ENCODE data around the gene IL15.
"Not testable (repeated sequence)": the region's sequence is repeated elsewhere in the genome, so short reads cannot be mapped to it uniquely, and the experiment has no call there.

The IL15 gene

DNA sequence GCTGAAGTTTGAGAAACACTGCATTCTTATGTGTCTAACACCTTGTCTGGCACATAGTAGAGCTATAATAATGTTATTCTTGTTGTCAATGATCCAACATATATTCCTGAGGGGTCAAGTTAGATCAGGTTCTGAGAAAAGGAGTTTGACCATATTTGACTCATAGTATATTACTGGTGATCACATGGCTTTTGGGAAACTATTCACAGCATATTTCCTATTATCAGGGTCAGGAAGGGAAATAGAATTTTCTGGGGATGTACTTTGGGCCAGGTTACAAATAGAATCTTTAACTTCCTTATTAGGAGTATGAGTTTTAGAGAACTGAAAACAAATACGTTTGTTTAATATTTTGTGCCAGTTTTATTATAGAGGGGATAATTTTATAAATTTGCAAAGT is 11.6 kb downstream of the IL15 start:
- no peak for DNase-seq

DNA sequence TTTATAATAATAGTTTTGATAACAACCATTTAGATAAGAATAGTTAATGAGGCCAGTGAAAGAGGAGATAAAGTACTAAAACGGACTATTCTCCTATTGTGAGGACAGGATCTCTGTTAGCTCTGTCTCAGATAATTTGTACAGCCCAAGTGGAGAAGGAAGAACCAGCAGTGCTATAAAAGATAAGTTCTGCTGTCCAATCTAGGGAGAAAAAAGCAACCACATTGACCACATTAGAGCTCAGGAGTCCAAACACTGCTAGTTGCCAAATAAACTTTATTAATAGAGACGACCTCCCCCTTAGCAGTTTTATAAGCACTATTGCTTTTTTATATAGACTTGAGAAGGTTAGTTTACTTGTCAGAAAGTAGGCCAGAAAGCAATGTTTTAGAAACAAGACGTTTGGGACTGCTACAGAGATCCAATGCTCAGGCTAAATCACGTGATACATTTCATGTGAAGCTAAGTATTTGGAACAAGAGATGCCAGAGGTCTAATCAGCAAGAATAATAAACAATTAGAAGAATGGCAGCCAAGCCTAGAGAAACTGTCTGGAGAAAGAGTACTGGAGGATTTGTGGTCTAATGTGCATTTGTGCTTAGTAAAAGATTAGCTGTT is 15.9 kb downstream of the IL15 start:
- no peak for DNase-seq

DNA sequence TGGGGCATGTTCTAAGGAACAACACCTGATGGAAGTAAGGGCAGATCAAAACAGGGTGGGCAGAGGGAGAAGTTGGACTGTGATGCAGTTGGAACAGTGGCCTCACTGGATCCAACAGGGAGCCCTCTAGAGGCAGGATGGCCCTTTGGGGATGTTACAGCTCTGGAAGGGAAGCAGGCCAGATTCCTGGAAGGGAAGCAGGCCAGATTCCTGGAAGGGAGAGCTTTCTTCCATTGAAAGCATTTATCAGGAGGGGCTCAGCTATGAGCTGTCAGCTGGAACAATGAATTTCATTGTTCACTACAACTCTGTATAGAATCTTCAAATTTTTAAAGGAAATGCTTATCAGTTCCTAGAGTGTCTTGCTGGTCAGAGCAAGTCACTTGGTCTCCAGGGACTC is 17.7 kb downstream of the IL15 start:
- no peak for DNase-seq

DNA sequence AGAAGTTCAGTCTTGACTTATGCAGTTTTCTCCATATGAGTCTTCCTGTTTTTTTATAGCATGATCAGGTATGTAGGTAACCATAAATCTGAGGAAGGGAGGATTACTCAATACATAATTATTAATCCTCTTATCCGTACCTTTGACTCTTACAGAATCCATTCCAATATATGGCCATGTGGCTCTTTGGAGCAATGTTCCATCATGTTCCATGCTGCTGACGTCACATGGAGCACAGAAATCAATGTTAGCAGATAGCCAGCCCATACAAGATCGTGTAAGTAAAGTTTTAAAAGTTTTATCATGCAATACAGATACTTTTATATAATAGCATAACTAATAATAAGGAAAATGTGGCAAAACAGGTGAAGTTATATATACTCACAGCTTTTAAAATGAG is 19.6 kb downstream of the IL15 start:
- DNase-seq: no peak

DNA sequence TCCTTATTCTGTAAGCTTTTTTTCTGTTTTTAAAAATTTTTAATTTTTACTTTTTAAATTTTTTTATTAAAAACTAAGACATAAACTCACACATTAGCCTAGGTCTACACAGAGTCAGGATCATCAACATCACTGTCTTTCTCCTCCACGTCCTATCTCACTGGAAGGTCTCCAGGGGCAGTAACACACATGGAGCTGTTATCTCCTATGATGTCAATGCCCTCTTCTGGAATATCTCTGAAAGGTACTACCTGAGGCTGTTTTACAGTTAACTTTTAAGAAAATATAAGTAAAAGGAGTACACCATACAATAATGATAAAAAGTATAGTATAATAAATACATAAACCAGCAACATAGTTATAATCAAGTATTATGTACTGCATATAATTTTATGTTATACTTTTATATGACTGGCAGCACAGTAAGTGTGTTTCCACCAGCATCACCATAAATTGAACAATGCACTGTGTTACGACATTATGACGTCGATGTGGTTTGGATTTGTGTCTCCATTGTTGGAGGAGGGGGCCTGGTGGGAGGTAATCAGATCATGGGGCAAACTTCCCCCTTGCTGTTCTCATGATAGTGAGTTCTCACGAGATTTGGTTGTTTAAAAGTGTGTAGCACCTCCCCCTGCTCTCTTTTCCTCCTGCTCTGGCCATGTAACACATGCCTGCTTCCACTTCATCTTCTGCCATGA is 21.3 kb downstream of the IL15 start:
- DNase-seq: no peak

DNA sequence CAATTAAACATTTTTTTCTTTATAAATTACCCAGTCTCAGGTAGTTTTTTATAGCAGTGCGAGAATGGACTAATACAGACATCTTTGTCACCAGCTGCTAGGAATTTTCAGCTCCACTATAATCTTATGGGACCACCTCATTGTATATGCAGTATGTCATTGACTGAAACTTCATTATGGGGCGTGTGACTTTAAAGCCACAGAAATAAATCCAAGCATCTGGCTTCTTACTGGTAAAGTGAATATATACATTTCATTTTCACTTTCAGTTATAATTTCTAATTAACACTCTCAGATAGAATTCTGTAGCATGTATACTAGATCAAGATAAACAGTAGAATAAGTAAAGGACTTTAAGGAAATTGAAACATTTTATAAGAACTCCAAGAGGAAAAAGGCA is 21.9 kb downstream of the IL15 start:
- no peak for DNase-seq

DNA sequence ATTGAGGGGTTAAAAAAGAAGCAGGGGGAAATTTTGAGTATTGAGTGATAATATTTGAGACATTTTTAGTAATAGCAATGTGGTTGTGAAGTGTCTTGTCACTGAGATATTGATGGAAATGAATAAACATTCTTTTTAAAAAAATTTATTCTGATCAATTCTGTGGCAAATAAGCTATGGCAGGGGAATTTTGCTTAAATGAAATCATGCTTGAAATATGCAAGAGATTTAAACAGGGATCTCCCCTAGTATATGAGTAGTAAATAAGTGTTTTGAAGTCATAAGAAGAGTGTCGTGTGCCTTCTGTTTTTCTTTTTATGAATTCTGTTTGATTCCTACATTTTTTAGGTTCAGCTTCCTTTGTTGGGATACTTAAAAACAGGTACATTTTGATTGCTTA is 23.2 kb downstream of the IL15 start:
- DNase-seq: no peak

DNA sequence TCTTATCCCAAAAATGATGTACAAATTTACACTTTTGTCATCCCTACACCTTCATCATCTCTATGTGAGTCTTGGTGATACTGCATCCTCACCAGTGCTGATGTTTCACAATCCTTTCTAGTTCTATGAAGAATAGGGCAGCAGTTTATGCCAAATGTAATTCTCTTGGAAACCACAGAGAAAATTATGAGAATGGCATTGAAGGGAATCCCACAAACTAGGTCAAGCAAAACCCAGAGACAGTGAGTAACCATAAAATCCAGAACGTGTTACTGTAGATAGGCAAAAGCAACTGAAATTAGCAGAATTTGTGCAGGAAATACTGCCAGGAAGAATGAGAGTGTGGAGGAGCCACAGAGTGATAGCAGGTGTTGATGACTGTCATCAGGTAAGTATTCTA is 24.5 kb downstream of the IL15 start:
- no peak for DNase-seq

DNA sequence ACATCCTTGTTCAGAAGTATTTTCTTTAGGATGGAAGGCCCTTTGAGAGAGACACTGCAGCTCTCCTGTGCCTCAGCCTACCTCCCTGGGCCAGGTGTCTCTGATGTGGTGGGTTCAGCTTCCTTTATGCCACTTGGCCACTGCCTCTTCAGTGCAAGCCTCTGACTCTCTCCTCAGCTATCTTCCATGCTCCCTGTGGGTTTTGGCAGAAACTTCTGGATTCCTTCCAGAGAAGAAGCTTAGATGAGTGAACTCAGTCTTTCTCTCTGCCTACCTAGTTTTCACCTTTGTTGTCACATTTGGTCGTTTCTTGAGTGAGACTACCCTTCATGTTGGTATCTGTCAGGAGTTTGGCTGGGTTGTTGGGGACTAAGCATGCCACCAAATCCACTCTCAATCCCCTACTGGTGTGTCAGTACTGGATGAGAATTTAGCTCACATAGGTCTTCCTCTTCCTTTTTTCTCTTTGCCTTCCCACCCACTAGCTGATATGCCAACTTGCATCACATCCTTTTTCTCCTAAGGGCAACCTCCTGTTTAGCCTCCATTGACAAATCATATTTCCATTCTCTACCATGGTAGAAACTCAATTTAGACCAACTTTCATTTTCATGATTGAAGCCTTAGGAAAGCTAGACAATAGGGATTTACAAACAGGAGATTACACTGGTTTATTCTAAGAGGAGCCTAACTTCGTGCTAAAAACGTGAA is 32.0 kb downstream of the IL15 start:
- no peak for DNase-seq

DNA sequence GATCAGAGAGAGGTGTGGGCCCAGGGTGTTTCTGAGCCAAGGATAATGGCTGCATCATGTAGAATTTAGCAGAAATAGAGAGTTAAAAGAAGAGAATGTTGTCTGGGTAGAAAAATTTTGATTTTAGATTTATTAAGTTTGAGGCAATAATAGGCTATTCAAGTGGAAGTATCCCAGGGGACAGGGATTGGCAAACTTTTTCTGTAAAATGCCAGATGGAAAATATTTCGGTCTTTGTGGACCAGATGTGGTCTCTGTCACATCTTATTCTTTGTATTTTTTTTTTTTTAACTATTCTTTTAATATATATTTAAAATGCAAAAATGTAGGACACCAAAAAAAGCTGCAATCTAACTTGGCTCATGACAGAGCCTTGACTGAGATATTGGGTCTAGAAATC is 33.1 kb downstream of the IL15 start:
- no peak for DNase-seq

DNA sequence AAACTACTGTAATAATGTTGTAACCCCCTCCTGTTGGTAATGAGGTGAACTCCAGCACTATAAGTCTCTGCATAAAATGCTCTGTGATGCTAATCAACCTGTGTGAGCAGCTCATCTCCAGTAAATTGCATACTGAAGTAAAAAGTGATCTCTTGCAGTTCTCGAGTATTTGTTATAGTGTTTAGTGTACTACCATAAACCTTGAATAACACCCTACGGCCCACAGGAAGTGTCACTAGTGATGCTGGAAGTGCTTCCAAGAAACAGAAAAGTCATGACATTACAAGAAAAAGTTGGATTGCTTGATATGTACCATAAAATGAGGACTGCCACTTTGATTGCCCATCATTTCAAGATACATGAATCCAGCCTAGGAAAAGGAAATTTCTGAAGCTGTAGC is 39.0 kb downstream of the IL15 start:
- no peak for DNase-seq

DNA sequence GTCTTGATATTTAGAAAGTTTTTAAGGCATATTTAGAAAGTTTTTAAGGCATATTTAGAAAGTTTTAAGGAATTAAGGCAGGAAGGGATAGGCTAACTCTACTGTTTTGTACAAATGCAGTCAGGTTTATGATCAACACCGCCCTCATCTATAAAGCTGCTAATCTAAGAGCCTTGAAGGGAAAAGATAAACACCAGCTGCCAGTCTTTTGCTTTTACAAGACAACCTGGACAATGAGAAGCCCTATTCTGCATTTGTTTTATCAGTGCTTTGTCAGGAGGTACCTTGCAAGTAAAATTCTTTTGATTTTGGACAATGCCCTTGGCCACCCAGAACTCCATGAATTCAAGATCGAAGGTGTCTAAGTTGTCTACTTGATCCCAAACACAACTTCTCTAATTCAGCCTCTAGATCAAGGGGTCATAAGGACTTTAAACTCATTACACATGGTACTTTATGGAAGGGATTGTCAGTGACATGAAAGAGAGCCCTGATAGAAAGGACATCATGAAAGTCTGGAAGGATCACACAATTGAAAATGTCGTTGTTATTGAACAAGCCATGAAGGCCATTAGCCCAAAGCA is 39.8 kb downstream of the IL15 start:
- no peak for DNase-seq

DNA sequence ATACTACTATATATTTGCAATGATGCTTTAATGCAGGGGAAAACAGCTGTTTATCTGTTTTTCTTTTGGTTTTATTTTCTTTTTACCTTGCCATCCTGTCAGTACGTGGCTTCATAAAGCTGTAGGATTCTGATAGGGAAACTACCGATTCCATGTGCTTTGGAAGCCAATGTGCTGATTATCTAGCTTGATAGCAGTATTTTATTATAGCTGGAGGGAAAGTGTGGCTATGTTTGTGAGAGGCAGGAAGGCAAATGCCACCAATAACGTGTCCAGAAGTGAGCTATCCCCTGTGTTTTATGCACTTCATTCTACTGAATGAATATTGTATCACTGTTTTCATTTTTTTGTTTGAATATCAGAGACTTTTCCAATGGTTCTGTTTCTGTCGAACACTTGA is 43.7 kb downstream of the IL15 start:
- DNase-seq: no peak

DNA sequence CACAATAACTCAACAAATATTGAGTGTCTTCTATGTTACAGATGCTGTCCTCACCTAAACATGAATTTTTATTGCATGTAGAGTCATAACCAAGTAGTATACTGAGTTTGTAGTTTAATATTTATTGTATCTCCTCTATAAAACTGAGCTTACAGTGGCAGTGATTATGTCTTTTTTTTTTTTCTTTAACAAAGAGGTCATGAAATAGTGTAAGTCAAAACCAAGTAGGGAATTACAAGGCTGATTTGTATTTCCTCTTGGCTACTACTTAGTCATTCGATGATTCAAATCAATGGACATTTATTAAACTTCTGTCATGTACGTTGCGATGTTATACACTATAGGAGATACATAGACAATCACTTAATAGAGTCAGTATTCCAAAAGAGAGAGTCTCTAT is 48.4 kb downstream of the IL15 start:
- DNase-seq: no peak

DNA sequence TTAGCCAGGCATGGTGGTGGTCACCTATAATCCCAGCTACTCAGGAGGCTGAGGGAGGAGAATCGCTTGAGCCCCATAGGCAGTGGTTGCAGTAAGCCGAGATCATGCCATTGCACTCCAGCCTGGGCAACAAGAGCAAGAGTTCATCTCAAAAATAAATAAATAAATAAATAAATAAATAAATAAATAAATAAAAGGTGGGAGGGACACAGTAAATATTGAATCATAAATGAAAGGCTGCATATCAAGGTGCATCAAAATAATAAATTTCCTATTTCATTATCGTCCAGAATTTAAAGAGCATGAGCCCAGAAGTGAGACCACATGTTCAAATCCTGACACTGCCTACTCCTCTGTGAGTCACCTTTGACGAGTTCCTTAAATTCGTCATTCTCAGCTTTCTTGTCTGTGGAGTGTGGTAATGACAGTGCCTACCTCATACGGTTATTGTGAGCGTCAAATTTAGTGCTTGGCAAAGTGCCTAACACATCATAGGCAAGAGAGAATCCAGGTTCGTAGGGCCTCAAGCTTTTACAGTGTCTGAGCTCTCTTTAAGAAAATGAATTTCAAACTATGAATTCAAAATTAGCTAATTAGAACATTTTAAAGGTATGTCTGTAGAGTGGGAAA is 49.9 kb downstream of the IL15 start:
- no peak for DNase-seq

DNA sequence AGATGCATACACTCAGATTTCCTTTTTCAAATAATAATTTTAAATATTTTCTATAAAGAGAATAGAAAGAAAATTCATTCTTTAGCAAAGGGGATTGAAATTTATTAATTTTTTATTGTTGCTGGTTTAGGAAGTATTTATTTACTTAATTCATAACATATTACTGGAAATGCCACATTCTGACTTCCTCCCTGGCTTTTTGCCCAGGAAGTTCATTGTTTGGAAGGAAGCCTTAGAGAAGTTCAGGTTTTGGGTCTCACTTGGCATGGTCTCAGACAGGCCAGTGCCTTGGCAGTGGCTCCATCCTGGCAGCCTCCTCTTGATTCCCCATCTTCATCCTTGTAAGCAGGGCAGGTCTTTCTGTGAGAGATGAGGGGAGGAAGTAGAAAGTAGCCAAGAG is 50.5 kb downstream of the IL15 start:
- no peak for DNase-seq

DNA sequence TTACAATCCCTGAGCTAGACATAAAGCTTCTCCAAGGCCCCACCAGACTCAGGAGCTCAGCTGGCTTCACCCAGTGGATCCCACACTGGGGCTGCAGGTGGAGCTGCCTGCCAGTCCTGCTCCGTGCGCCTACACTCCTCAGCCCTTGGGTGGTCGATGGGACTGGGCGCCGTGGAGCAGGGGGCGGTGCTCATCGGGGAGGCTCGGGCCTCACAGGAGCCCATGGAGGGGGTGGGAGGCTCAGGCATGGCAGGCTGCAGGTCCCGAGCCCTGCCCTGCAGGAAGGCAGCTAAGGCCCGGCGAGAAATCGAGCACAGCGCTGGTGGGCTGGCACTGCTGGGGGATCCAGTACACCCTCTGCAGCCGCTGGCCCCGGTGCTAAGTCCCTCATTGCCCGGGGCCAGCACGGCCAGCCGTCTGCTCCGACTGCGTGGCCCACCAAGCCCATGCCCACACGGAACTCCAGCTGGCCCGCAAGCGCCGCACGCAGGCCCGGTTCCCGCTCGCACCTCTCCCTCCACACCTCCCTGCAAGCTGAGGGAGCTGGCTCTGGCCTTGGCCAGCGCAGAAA is 53.4 kb downstream of the IL15 start:
- not testable (repeated sequence) for DNase-seq

DNA sequence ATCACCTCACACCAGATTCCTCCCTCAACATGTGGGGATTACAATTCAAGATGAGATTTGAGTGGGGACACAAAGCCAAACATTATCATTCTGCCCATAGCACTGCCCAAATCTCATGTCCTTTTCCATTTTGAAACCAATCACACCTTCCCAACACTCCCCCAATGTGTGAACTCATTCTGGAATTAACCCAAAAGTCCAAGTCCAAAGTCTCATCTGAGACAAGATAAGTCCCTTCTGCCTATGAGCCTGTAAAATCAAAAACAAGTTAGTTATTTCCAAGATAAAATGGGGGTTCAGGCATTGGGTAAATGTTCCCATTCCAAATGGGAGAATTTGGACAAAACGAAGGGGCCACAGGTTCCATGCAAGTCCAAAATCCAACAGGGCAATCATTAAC is 54.9 kb downstream of the IL15 start:
- DNase-seq: not testable (repeated sequence)

DNA sequence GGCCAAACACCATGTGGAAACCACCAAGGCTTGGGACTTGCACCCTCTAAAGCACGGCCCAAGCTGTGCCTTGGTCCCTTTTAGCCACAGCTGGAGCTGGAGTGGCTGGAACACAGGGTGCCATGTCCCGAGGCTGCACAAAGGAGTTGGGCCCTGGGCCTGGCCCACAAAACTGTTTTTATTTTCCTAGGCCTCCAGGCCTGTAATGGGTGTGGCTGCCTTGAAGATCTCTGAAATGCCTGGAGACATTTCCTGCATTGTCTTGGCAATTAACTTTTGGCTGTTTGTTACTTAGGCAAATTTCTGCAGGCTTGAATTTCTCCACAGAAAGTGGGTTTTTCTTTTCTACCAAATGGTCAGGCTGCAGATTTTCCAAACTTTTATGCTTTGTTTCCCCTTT is 55.7 kb downstream of the IL15 start:
- DNase-seq: no peak

DNA sequence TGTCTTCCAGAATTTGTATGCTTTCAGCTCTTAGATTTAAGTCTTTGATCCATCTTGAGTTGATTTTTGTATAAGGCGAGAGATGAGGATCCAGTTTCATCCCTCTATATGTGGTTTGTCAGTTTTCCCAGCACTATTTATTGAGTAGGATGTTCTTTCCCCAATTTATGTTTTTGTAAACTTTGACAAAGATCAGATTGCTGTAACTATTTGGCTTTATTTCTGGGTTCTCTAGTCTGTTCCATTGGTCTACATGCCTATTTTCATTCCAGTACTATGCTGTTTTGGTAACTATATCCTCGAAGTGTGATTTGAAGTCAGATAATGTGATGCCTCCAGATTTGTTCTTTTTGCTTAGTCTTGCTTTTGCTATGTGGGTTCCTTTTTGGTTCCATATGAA is 60.7 kb downstream of the IL15 start:
- DNase-seq: no peak

DNA sequence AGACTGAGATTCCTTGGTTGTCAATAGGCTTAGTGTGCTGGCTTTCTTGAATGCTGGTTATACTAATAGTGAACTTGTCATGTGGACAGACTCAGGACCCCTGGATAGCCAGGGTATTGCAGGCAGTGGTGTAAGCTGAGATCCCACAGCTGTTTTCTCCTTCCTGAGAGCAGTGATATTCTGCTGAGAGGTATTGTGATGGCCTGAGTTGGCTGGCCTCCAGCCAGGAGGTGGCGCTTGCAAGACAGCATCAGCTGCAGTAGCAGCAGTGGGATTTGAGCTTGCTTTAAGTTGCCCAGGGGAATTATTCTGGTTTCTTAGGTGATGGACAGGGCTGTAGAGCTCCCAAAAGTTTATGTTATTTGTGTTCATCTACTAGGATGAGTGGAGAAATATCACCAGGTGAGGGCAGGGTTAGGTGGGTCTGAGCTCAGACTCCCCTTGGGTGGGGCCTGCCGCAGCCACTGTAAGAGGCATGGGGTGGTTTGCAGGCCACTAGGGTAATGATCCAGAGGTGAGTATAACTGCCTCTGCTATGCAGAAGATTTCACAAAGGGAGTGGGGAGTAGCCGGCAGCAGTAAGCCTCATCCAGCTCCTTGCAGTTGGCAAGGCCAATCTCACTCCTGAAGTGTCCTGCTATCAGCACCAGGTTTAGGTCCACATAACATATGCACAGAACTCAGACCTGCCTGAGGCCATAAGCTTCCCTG is 66.2 kb downstream of the IL15 start:
- DNase-seq: peak in 1 of 2 donors; percentile 16

DNA sequence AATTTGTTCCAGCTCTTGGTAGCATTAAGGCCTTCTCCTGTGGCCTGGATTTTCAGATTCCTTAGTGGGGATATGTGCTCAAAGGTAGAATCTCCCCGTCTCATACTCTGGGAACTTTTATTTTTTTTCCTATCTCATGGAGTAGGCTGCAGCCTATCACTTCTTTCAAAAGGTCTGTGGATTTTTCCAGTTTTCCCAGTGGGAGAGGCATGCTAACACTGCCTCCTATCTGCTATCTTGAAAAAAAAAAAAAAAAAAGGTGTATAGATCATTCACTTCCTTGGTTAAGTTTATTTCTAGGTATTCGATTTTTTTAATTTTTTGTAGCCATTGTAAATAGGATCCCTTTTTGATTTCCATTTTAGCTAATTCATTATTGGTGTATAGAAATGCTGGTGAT is 67.1 kb downstream of the IL15 start:
- no peak for DNase-seq

Measured in stimulated activated CD4-positive, alpha-beta T cell treated with anti-CD3 and anti-CD28 coated beads, Interleukin-2, amount 100 ng/mL, for 24 hours (primary cell).